ENCODE measurements around the gene SLC17A9. TPM values are rescaled to one million over a fixed set of nuclear protein-coding genes. Genes with fewer than 3 reads are reported as not detected.

SLC17A9 gene
- total RNA-seq, 1 experiment from 2014 or later: 0.22 TPM

DNA sequence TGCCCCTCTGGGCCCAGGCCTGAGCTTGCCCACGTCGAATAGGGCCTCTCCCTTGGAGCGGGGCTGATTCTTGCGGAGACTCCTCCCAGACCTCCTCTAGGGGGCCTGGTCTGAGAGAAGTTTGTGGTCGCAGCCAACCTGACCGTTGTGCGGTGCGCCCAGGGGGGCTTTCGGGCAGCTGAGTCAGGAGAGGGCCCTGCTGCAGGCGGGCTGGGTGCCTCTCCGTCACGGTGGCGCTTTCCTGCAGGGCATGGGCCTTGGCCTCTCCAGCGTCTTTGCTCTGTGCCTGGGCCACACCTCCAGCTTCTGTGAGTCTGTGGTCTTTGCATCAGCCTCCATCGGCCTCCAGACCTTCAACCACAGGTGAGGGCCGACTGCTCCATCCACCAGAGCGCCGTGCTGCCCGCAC, 12.9 kb downstream of the SLC17A9 start:
- H3F3A ChIP-seq (ENCODE audit: insufficient read depth, low read depth): no peaks in the 10 kb centered on the region
- ChIA-PET POLR2A (ENCODE audit: unreplicated experiment) (no interaction called here), CTCF (no interaction called here)
- no peak for TF ChIP-seq EZH2 (IDR thresholded peaks at IDR 0.05; ENCODE audit: low read depth)
- TF ChIP-seq, protein P1, sequence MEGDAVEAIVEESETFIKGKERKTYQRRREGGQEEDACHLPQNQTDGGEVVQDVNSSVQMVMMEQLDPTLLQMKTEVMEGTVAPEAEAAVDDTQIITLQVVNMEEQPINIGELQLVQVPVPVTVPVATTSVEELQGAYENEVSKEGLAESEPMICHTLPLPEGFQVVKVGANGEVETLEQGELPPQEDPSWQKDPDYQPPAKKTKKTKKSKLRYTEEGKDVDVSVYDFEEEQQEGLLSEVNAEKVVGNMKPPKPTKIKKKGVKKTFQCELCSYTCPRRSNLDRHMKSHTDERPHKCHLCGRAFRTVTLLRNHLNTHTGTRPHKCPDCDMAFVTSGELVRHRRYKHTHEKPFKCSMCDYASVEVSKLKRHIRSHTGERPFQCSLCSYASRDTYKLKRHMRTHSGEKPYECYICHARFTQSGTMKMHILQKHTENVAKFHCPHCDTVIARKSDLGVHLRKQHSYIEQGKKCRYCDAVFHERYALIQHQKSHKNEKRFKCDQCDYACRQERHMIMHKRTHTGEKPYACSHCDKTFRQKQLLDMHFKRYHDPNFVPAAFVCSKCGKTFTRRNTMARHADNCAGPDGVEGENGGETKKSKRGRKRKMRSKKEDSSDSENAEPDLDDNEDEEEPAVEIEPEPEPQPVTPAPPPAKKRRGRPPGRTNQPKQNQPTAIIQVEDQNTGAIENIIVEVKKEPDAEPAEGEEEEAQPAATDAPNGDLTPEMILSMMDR (conservative IDR thresholded peaks at IDR 0.05): no peak
- no peaks in the 10 kb centered on the region for H3K9me3 ChIP-seq (ENCODE audit: insufficient read depth, low read depth)
- H4K20me1 ChIP-seq (ENCODE audit: insufficient read depth): peaks cover 7% of the 10 kb centered on the region
- no peak overlapping the region for H3K4me2 ChIP-seq
- no peak overlapping the region for H3K4me3 ChIP-seq
- no peak overlapping the region for H3K27ac ChIP-seq
- peaks cover 95% of the 10 kb centered on the region for H3K27me3 ChIP-seq (ENCODE audit: insufficient read depth, low read depth)
- no TSS peak for BruUV-seq (replicated peaks)
- no peaks in the 10 kb centered on the region for H3K36me3 ChIP-seq (ENCODE audit: low read depth)
- H3K4me1 ChIP-seq (replicated peaks; ENCODE audit: insufficient read depth): no peaks in the 10 kb centered on the region
- intact Hi-C loops (cut with micrococcal nuclease; ENCODE audit: unreplicated experiment): no loop called here
- no peak for DNase-seq
- H3K9me2 ChIP-seq (ENCODE audit: insufficient read depth): no peaks in the 10 kb centered on the region
- no peak overlapping the region for H2AFZ ChIP-seq
- no peaks in the 10 kb centered on the region for H3K79me2 ChIP-seq (ENCODE audit: low read depth)

- Histone ChIP-seq H3K27me3 (ENCODE audit: insufficient read depth, low read depth) (peaks cover 98% of the 10 kb centered on the region), H3K9me2 (ENCODE audit: insufficient read depth) (no peaks in the 10 kb centered on the region), H2AFZ (no peak overlapping the region), H3F3A (ENCODE audit: insufficient read depth, low read depth) (no peaks in the 10 kb centered on the region), H3K79me2 (ENCODE audit: low read depth) (no peaks in the 10 kb centered on the region), H3K4me2 (no peak overlapping the region), H3K36me3 (ENCODE audit: low read depth) (no peaks in the 10 kb centered on the region), H3K4me3 (no peak overlapping the region), H3K27ac (no peak overlapping the region), H4K20me1 (ENCODE audit: insufficient read depth) (peaks cover 7% of the 10 kb centered on the region), H3K4me1 (replicated peaks; ENCODE audit: insufficient read depth) (no peaks in the 10 kb centered on the region), H3K9me3 (ENCODE audit: insufficient read depth, low read depth) (no peaks in the 10 kb centered on the region)
- TF ChIP-seq, protein P1 (conservative IDR thresholded peaks at IDR 0.05): no peak
- TF ChIP-seq EZH2 (IDR thresholded peaks at IDR 0.05; ENCODE audit: low read depth): no peak
- DNase-seq: no peak
- intact Hi-C loops (cut with micrococcal nuclease; ENCODE audit: unreplicated experiment): no loop called here
- POLR2A ChIA-PET (ENCODE audit: unreplicated experiment): interaction anchor here (0.6 kb wide), 1 partner anchor 36 kb away, joined by 6 read pairs; no protein-coding TSS in a partner anchor
- no TSS peak for BruUV-seq (replicated peaks)
- CTCF ChIA-PET: interaction anchor here (0.7 kb wide), 1 partner anchor 17 kb away, joined by 9 read pairs; no protein-coding TSS in a partner anchor
Observed at GRCh38 chr20:62966212-62967148, 14.0 kb downstream of the SLC17A9 start.

GRCh38 chr20:62967149-62967501, 14.6 kb downstream of the SLC17A9 start:
- no peak for DNase-seq
- no peak overlapping the region for H3K27ac ChIP-seq
- H3F3A ChIP-seq (ENCODE audit: insufficient read depth, low read depth): no peaks in the 10 kb centered on the region
- H3K4me3 ChIP-seq: no peak overlapping the region
- ChIA-PET POLR2A (ENCODE audit: unreplicated experiment) (interaction anchor here (0.6 kb wide), 1 partner anchor 36 kb away, joined by 6 read pairs; no protein-coding TSS in a partner anchor), CTCF (interaction anchor here (0.7 kb wide), 1 partner anchor 18 kb away, joined by 9 read pairs; no protein-coding TSS in a partner anchor)
- H4K20me1 ChIP-seq (ENCODE audit: insufficient read depth): peaks cover 7% of the 10 kb centered on the region
- BruUV-seq (replicated peaks): no TSS peak
- H3K9me2 ChIP-seq (ENCODE audit: insufficient read depth): no peaks in the 10 kb centered on the region
- H3K4me1 ChIP-seq (replicated peaks; ENCODE audit: insufficient read depth): no peaks in the 10 kb centered on the region
- peaks cover 98% of the 10 kb centered on the region for H3K27me3 ChIP-seq (ENCODE audit: insufficient read depth, low read depth)
- H3K4me2 ChIP-seq: no peak overlapping the region
- TF ChIP-seq, protein P1 (conservative IDR thresholded peaks at IDR 0.05): no peak
- TF ChIP-seq EZH2 (IDR thresholded peaks at IDR 0.05; ENCODE audit: low read depth): no peak
- H3K9me3 ChIP-seq (ENCODE audit: insufficient read depth, low read depth): no peaks in the 10 kb centered on the region
- intact Hi-C loops (cut with micrococcal nuclease; ENCODE audit: unreplicated experiment): no loop called here
- no peaks in the 10 kb centered on the region for H3K36me3 ChIP-seq (ENCODE audit: low read depth)
- no peak overlapping the region for H2AFZ ChIP-seq
- no peaks in the 10 kb centered on the region for H3K79me2 ChIP-seq (ENCODE audit: low read depth)

Data from PC-9 (cell line).